ENCODE measurements around the gene DGKH. TPM values are rescaled to one million over a fixed set of nuclear protein-coding genes. Genes with fewer than 3 reads are reported as not detected.

DGKH gene
- total RNA-seq, 1 experiment from 2014 or later, result 9.2 TPM

- DNase-seq (ENCODE audit: low read depth, low spot score), result no peak
- no peak overlapping the region for H3K27ac ChIP-seq (ENCODE audit: low read depth, low read length)
- no peaks in the 10 kb centered on the region for H3K9me2 ChIP-seq (ENCODE audit: insufficient read depth)
- no peak overlapping the region for H2AFZ ChIP-seq (ENCODE audit: low read depth, low read length, poor library complexity, severe bottlenecking)
- no peak overlapping the region for H3K4me3 ChIP-seq (replicated peaks in 1 of 2; ENCODE audit: low read depth in 1 of 2, low read length in 2 of 2)
- no peaks in the 10 kb centered on the region for H3K27me3 ChIP-seq (ENCODE audit: insufficient read depth, low read length)
- intact Hi-C loops (cut with micrococcal nuclease), result no loop called here
- H3K79me2 ChIP-seq (ENCODE audit: insufficient read depth, low read length), result no peaks in the 10 kb centered on the region
- RAD21 ChIA-PET (ENCODE audit: low non-redundant PET in 1 of 2, low total read pairs in 2 of 2, uncharacterized antibody in 2 of 2, unreplicated experiment in 2 of 2), result no interaction called here
- no peak for TF ChIP-seq FOSL1 (IDR thresholded peaks at IDR 0.05; ENCODE audit: low read depth)
- no peak for TF ChIP-seq RAD21 (IDR thresholded peaks at IDR 0.05; ENCODE audit: low read depth)
- TF ChIP-seq EZH2 (IDR thresholded peaks at IDR 0.05), result no peak
- TF ChIP-seq, protein P1, sequence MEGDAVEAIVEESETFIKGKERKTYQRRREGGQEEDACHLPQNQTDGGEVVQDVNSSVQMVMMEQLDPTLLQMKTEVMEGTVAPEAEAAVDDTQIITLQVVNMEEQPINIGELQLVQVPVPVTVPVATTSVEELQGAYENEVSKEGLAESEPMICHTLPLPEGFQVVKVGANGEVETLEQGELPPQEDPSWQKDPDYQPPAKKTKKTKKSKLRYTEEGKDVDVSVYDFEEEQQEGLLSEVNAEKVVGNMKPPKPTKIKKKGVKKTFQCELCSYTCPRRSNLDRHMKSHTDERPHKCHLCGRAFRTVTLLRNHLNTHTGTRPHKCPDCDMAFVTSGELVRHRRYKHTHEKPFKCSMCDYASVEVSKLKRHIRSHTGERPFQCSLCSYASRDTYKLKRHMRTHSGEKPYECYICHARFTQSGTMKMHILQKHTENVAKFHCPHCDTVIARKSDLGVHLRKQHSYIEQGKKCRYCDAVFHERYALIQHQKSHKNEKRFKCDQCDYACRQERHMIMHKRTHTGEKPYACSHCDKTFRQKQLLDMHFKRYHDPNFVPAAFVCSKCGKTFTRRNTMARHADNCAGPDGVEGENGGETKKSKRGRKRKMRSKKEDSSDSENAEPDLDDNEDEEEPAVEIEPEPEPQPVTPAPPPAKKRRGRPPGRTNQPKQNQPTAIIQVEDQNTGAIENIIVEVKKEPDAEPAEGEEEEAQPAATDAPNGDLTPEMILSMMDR (IDR thresholded peaks at IDR 0.05 in 2 of 3, conservative IDR thresholded peaks at IDR 0.05 in 1 of 3; ENCODE audit: borderline replicate concordance in 1 of 3, insufficient read depth in 1 of 3, low read depth in 2 of 3, low read length in 2 of 3), result no peak
- TF ChIP-seq SIN3A (IDR thresholded peaks at IDR 0.05; ENCODE audit: low read depth), result no peak
- no peak for TF ChIP-seq YY1 (IDR thresholded peaks at IDR 0.05; ENCODE audit: extremely low read depth, insufficient replicate concordance, low read depth, low read length)
- TF ChIP-seq ZNF274 (IDR thresholded peaks at IDR 0.05; ENCODE audit: low read depth, low read length), result no peak
- no peak for TF ChIP-seq POLR2AphosphoS5 (IDR thresholded peaks at IDR 0.05; ENCODE audit: low read depth, low read length)
- TF ChIP-seq EZH2phosphoT487 (IDR thresholded peaks at IDR 0.05; ENCODE audit: borderline replicate concordance), result no peak
- TF ChIP-seq, protein P2, sequence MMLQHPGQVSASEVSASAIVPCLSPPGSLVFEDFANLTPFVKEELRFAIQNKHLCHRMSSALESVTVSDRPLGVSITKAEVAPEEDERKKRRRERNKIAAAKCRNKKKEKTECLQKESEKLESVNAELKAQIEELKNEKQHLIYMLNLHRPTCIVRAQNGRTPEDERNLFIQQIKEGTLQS (IDR thresholded peaks at IDR 0.05), result no peak
- no peak for TF ChIP-seq ZFX (IDR thresholded peaks at IDR 0.05)
- TF ChIP-seq SP1 (IDR thresholded peaks at IDR 0.05; ENCODE audit: low read depth), result no peak
- no peak for TF ChIP-seq EGR1 (IDR thresholded peaks at IDR 0.05; ENCODE audit: low read depth)
- no peak for TF ChIP-seq CBX3 (IDR thresholded peaks at IDR 0.05; ENCODE audit: low read depth)
- TF ChIP-seq, protein P3, sequence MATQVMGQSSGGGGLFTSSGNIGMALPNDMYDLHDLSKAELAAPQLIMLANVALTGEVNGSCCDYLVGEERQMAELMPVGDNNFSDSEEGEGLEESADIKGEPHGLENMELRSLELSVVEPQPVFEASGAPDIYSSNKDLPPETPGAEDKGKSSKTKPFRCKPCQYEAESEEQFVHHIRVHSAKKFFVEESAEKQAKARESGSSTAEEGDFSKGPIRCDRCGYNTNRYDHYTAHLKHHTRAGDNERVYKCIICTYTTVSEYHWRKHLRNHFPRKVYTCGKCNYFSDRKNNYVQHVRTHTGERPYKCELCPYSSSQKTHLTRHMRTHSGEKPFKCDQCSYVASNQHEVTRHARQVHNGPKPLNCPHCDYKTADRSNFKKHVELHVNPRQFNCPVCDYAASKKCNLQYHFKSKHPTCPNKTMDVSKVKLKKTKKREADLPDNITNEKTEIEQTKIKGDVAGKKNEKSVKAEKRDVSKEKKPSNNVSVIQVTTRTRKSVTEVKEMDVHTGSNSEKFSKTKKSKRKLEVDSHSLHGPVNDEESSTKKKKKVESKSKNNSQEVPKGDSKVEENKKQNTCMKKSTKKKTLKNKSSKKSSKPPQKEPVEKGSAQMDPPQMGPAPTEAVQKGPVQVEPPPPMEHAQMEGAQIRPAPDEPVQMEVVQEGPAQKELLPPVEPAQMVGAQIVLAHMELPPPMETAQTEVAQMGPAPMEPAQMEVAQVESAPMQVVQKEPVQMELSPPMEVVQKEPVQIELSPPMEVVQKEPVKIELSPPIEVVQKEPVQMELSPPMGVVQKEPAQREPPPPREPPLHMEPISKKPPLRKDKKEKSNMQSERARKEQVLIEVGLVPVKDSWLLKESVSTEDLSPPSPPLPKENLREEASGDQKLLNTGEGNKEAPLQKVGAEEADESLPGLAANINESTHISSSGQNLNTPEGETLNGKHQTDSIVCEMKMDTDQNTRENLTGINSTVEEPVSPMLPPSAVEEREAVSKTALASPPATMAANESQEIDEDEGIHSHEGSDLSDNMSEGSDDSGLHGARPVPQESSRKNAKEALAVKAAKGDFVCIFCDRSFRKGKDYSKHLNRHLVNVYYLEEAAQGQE (IDR thresholded peaks at IDR 0.05; ENCODE audit: low read depth), result no peak
- CTCF ChIA-PET, result no interaction called here
- no peak overlapping the region for H3K4me2 ChIP-seq (ENCODE audit: low read length)
- H3K36me3 ChIP-seq (ENCODE audit: control insufficient read depth in 1 of 2, insufficient read depth in 2 of 2, low read length in 2 of 2), result no peaks in the 10 kb centered on the region
- POLR2A ChIA-PET, result no interaction called here
- no peaks in the 10 kb centered on the region for H3K4me1 ChIP-seq (ENCODE audit: control insufficient read depth in 1 of 2, insufficient read depth in 2 of 2, low read length in 2 of 2)
- no peak overlapping the region for H3K9ac ChIP-seq (ENCODE audit: low read length)
- no peaks in the 10 kb centered on the region for H3K9me3 ChIP-seq (ENCODE audit: control insufficient read depth in 1 of 2, insufficient read depth in 1 of 2, low read depth in 1 of 2, low read length in 2 of 2)
- no peaks in the 10 kb centered on the region for H4K20me1 ChIP-seq (ENCODE audit: insufficient read depth)
- no TSS peak for BruUV-seq (replicated peaks)
- ATAC-seq, result no peak
Measured at GRCh38 chr13:42259515-42259914, 211.1 kb downstream of the DGKH start.

All from HCT116 (cell line).